SK-N-DZ (cell line): ENCODE results near the gene ANKRD18B.
"Not testable (repeated sequence)": the region's sequence is repeated elsewhere in the genome, so short reads cannot be mapped to it uniquely, and the experiment has no call there.

Experiments
- DNase-seq: peaks from one replicate; pipeline ENCODE4 v3.0.0-alpha.2; 2015; ENCODE audit warnings: low spot score

The ANKRD18B gene

GRCh38 chr9:33533958-33534357 lies 9.9 kb downstream of the ANKRD18B start:
- DNase-seq, result not testable (repeated sequence)

DNA sequence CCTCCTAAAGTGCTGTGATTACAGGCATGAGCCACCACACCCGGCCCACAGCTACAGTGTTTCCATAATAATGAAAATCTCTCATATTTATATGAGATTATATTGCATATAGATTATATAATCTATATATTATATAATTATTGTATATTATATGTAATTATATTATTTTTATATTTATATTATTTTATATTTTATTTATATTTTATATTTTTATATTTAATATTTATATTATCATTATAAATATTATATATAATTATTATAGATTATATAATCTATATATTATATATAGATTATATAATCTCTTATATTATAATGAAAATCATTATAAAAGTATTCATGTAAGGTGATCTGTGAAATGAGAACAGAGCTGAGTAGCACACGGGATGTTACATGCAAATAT lies 11.5 kb downstream of the ANKRD18B start:
- DNase-seq, result no peak

GRCh38 chr9:33543463-33543862 lies 19.4 kb downstream of the ANKRD18B start:
- not testable (repeated sequence) for DNase-seq

- peak; percentile 29 for DNase-seq
These were observed 21.7 kb downstream of the ANKRD18B start for GRCh38 chr9:33545715-33546114.

DNA sequence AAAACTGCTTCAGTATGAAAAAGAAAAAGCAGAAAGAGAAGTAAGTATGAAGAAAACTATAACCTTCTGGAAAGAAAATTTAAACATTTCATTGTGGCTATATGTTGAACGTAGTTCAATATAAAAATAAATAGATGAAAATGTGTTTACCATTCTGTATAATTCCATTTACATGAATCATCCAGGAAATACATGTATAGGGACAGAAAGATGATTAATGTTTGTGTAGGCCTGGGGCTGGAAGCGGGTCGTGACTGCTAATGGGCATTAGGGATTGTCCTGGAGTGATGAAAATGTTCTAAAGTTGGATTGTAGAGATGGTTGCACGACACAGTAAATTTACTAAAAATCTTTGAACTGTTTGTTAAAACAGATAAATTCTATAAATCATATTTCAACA lies 24.8 kb downstream of the ANKRD18B start:
- not testable (repeated sequence) for DNase-seq

DNA sequence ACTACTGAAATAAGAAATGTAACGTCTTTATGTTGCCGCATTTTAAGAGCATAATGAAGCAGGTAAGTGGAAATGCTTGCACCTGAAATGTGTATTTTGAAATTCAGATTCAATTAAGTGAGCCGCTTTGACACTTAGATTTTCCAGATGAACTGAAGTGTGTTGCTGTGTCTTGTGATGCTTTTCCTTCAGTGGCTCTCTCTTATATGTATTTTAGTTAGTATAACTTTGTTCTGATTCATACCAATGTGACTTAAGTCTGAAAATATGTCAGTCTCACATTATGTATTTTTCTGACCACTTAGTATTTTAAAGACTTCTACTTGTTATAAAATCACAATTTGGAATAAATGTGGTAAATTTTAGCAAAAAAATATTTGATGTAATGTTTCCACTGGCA lies 25.4 kb downstream of the ANKRD18B start:
- not testable (repeated sequence) for DNase-seq

GRCh38 chr9:33551183-33551582 lies 27.1 kb downstream of the ANKRD18B start:
- not testable (repeated sequence) for DNase-seq

GRCh38 chr9:33552315-33552725 lies 28.3 kb downstream of the ANKRD18B start:
- not testable (repeated sequence) for DNase-seq

DNA sequence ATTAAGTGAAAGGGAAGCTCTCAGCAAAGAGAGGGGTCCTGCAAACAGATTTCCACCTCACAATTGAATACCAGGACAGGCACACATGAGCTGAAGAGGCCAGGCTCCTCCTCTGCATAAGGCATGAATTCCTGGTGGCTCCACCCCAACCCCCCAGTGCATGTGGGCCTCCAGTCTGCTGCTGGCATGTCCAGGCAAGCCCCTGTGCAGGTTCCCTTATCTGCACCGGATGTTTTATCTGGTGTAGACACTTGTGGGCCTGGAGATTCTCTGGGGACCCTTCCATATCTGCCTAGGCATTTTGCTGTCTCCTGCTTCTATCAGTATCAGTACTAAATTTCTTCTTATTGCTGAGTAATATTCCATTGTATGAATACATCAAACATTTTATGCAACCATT lies 36.2 kb downstream of the ANKRD18B start:
- peak; percentile 50 for DNase-seq

DNA sequence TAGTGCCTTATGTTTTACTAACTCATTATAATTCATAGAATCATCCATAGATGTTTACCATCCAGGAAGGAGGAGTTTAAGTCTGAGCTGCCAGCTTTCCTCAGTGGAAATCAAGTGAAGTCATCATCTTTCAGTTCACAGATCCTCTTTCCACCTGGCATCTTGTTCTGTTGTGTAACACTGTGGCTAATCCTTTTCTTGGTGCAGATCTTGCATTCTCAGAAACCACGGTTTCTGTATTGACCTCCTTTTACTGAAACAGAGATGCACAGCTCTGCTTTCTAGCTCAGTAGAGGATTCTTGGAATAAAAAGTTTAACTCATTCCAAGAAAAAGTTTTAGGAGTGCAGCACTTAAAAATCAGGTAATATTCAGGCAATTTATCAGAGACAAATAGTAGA lies 38.1 kb downstream of the ANKRD18B start:
- not testable (repeated sequence) for DNase-seq

DNA sequence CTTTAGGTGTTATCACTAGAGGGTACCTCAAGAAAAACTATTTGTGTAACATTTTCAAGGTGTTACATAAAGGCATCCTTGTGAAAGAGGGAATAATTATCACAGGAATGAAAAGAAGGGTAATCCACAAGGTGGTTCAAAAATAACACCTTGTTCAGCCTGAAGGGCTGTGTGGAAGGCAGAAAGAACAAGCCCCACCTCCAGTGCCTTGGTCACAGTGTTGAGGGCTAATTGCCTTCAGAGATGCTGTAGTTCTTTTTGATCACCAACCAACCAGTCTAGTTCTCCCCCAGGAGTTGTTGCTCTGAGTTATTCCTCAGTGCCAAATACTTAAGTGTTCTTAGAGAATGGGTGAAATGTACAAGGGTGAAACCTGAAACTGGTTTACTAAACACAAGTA lies 43.7 kb downstream of the ANKRD18B start:
- DNase-seq, result not testable (repeated sequence)

GRCh38 chr9:33577786-33578185 lies 53.7 kb downstream of the ANKRD18B start:
- DNase-seq, result not testable (repeated sequence)

DNA sequence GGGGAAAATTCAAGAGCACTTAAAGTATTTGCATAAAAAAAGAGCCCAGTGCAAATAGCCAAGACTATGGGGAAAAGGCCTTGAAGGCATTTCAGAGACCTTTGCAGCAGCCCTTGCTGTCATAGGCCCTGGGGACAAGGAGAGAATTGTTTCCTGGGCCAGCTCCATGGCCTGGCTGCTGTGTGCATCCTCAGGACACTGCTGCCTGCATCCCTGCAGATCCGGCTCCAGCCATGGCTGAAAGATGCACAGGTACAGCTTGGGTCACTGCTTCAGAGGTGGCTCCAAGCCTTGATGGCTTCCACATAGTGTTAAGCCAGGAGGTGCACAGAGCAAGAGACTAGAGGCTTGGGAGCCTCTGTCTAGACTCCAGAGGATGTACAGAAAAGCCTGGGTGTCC lies 55.9 kb downstream of the ANKRD18B start:
- DNase-seq, result not testable (repeated sequence)

DNA sequence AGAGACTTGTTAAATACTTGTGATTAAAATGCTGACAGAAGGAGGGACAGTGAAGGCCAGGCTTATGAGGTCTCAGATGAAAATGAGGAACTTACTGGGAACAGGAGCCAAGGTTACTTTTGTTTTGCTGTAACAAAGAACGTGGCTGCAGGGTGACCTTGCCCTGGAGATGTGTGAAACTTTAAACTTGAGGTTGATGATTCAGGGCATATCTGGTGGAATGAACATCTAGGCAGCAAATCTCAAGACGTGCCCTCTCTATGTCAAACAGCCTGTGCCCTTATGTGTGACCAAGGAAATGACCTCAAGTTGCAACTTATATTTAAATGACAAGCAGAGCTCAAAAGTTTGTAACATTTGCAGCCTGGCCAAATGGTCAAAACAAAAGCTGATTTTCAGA lies 58.6 kb downstream of the ANKRD18B start:
- not testable (repeated sequence) for DNase-seq

DNA sequence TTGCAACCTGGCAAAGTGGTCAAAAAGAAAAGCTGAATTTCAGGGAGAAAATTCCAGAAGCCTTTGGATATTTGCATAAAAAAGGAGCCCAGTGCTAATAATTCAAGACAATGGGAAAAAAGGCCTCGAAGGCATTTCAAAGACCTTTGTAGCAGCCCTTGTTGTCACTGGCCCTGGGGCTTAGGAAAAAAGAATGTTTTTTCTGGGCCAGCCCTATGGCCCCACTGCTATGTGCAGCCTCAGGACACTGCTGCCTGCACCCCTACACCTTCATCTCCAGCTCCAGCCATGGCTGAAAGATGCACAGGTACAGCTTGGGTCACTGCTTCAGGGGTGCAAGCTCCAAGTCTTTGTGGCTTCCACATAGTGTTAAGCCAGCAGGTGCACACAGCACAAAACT lies 62.1 kb downstream of the ANKRD18B start:
- DNase-seq, result not testable (repeated sequence)

- DNase-seq, result not testable (repeated sequence)
These were observed 63.7 kb downstream of the ANKRD18B start for GRCh38 chr9:33587799-33588198.

GRCh38 chr9:33588876-33589275 lies 64.8 kb downstream of the ANKRD18B start:
- DNase-seq, result not testable (repeated sequence)

- not testable (repeated sequence) for DNase-seq
These were observed 66.8 kb downstream of the ANKRD18B start for GRCh38 chr9:33590857-33591256.

DNA sequence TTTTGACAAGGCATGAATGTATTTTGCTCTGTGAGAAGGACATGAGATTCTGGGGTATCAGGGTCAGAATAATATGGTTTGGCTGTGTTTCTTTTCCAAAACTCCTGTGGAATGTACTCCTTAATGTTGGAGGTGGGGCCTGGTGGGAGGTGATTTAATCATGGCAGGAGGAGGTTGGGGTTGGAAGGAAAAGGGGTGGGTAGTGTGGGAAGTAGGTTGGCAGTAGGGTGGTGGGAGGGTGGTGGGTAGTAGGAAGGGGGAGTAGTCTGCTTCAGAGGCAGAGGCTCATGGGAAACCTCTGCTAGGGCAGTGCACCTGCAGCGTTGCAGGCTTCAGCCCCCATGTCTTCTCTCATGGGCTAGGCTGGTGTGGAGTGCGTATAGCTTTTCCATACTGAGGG lies 72.9 kb downstream of the ANKRD18B start:
- not testable (repeated sequence) for DNase-seq

- not testable (repeated sequence) for DNase-seq
These were observed 73.3 kb downstream of the ANKRD18B start for GRCh38 chr9:33597386-33597785.

DNA sequence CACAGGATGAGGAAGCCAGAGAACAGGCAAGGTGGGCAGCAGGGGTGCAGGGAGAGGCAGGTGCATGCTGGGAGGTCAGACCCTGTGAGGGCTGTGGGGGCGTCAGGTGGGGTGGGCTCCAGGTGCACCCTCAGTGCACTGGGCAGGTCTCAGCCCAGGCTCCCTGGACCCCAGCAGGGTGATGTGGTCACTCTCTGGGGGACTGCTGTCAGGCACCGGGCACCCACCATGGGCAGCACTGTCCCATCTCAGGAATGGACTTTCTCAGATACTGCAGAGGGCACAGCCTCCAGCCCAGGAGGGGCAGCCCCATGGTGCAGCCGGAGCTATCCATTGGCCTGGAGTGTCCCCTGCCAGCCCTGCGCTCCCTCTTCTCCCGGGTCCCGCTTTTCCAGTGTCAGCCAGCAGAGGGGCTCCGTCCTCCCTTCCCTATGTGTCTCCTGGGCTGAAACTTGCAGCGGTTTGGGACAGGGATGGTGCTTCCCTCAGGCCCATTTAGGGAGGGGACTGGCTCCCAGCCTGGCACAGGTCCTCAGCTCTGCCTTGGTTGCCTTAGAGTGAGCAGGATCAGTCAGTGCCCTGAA lies 74.8 kb downstream of the ANKRD18B start:
- not testable (repeated sequence) for DNase-seq

GRCh38 chr9:33600911-33601310 lies 76.9 kb downstream of the ANKRD18B start:
- not testable (repeated sequence) for DNase-seq

DNA sequence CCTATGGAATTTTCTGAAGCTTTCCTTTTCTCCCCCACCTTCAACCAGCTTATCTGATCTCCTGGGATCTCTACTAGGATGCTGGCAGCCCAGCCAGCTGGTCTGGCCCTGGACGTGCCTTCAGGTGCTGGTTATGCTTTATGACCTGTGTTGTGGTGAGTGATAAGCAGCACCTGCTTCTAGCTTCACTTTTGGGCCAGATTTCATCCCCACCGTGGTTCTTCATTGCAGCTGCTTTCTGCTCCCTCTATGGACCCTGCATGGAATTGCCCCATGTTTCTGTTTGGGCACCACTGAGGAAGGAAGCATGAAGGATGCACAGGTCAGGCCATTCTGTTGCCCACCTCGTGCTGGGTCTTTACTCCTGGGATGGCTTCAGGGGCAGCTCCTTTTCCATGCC lies 80.2 kb downstream of the ANKRD18B start:
- DNase-seq, result not testable (repeated sequence)

DNA sequence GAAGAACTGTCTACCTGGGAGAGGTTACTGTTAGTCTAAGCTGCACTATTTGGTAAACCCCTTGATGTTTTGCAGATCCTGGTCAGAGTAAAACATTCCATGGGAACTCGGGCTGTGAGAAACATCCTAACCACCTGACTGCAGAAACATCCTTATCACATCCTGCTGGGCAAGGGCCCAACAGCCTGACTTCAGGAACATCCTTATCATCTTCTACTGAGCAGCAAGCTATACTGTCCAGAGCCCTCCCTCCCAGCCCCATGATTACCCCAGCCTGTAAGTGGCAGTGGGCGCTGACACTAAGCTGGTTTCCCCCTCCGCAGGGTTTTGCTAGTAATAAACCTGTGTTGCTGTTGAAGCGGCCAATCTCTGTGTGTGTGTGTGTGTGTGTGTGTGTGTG lies 80.9 kb downstream of the ANKRD18B start:
- not testable (repeated sequence) for DNase-seq
